ENCODE results near the gene UPB1. TPM values are rescaled to one million over a fixed set of nuclear protein-coding genes. Genes with fewer than 3 reads are reported as not detected.

The UPB1 gene
- total and polyA plus RNA-seq, 9 donors, result 0.29 to 1.0 (median 0.53) TPM

GRCh38 chr22:24555165-24556039 lies 60.3 kb downstream of the UPB1 start, which contains the start of gene SNRPD3:
Gene SNRPD3 (plus strand): TSS chr22:24555999. CDS start chr22:24557675, 1,676 bp downstream.
- H3K36me3 ChIP-seq (ENCODE audit: control insufficient read depth, insufficient read depth, low read length), result peaks cover 45% of the 10 kb centered on the region
- H3K27me3 ChIP-seq (ENCODE audit: control insufficient read depth, insufficient read depth, low read length), result no peaks in the 10 kb centered on the region
- peak within 1 kb of the TSS; percentile 98 for H3K4me3 ChIP-seq (ENCODE audit: low read length)
- H3K4me1 ChIP-seq (ENCODE audit: control insufficient read depth, insufficient read depth, low read length), result peaks cover 37% of the 10 kb centered on the region
- H3K9me3 ChIP-seq (replicated peaks; ENCODE audit: control insufficient read depth, low read depth, low read length), result no peaks in the 10 kb centered on the region
- H3K27ac ChIP-seq (ENCODE audit: low read length), result peak within 1 kb of the TSS; percentile 100
- peak; percentile 100 for DNase-seq
- 1% methylated on average over 44 of the region's 59 CpGs for WGBS (ENCODE audit: insufficient coverage)

- peaks cover 24% of the 10 kb centered on the region for H3K4me1 ChIP-seq (ENCODE audit: control insufficient read depth, insufficient read depth, low read length)
- H3K4me3 ChIP-seq (ENCODE audit: low read length), result no peak overlapping the region
- H3K9me3 ChIP-seq (replicated peaks; ENCODE audit: control insufficient read depth, low read depth, low read length), result no peaks in the 10 kb centered on the region
- peaks cover 43% of the 10 kb centered on the region for H3K36me3 ChIP-seq (ENCODE audit: control insufficient read depth, insufficient read depth, low read length)
- no peak for DNase-seq
- H3K27me3 ChIP-seq (ENCODE audit: control insufficient read depth, insufficient read depth, low read length), result no peaks in the 10 kb centered on the region
- WGBS (ENCODE audit: insufficient coverage), result 65% methylated on average over 4 of the region's 4 CpGs
- no peak overlapping the region for H3K27ac ChIP-seq (ENCODE audit: low read length)
These were observed 64.3 kb downstream of the UPB1 start for GRCh38 chr22:24559471-24559870.

- H3K27ac ChIP-seq (ENCODE audit: low read length), result no peak overlapping the region
- H3K4me3 ChIP-seq (ENCODE audit: low read length), result no peak overlapping the region
- 83% methylated on average over 1 of the region's 2 CpGs for WGBS (ENCODE audit: insufficient coverage)
- H3K36me3 ChIP-seq (ENCODE audit: control insufficient read depth, insufficient read depth, low read length), result peaks cover 53% of the 10 kb centered on the region
- H3K4me1 ChIP-seq (ENCODE audit: control insufficient read depth, insufficient read depth, low read length), result peaks cover 14% of the 10 kb centered on the region
- H3K9me3 ChIP-seq (replicated peaks; ENCODE audit: control insufficient read depth, low read depth, low read length), result no peaks in the 10 kb centered on the region
- DNase-seq, result no peak
- H3K27me3 ChIP-seq (ENCODE audit: control insufficient read depth, insufficient read depth, low read length), result no peaks in the 10 kb centered on the region
These were observed 68.1 kb downstream of the UPB1 start for GRCh38 chr22:24563246-24563645.

- WGBS (ENCODE audit: insufficient coverage), result 36% methylated on average over 2 of the region's 2 CpGs
- H3K4me1 ChIP-seq (ENCODE audit: control insufficient read depth, insufficient read depth, low read length), result peaks cover 8% of the 10 kb centered on the region
- H3K9me3 ChIP-seq (replicated peaks; ENCODE audit: control insufficient read depth, low read depth, low read length), result no peaks in the 10 kb centered on the region
- H3K27ac ChIP-seq (ENCODE audit: low read length), result no peak overlapping the region
- H3K27me3 ChIP-seq (ENCODE audit: control insufficient read depth, insufficient read depth, low read length), result no peaks in the 10 kb centered on the region
- no peak for DNase-seq
- H3K36me3 ChIP-seq (ENCODE audit: control insufficient read depth, insufficient read depth, low read length), result peaks cover 50% of the 10 kb centered on the region
- H3K4me3 ChIP-seq (ENCODE audit: low read length), result no peak overlapping the region
These were observed 69.4 kb downstream of the UPB1 start for GRCh38 chr22:24564376-24565058.

- Histone ChIP-seq H3K9me3 (replicated peaks; ENCODE audit: control insufficient read depth, low read depth, low read length) (no peaks in the 10 kb centered on the region), H3K27me3 (ENCODE audit: control insufficient read depth, insufficient read depth, low read length) (no peaks in the 10 kb centered on the region), H3K4me1 (ENCODE audit: control insufficient read depth, insufficient read depth, low read length) (peaks cover 6% of the 10 kb centered on the region), H3K36me3 (ENCODE audit: control insufficient read depth, insufficient read depth, low read length) (peaks cover 53% of the 10 kb centered on the region), H3K4me3 (ENCODE audit: low read length) (no peak overlapping the region), H3K27ac (ENCODE audit: low read length) (no peak overlapping the region)
- no peak for DNase-seq
- 100% methylated on average over 2 of the region's 2 CpGs for WGBS (ENCODE audit: insufficient coverage)
These were observed 69.9 kb downstream of the UPB1 start for GRCh38 chr22:24565077-24565476.

GRCh38 chr22:24566899-24567511 lies 71.9 kb downstream of the UPB1 start:
- Histone ChIP-seq H3K36me3 (ENCODE audit: control insufficient read depth, insufficient read depth, low read length) (peaks cover 57% of the 10 kb centered on the region), H3K9me3 (replicated peaks; ENCODE audit: control insufficient read depth, low read depth, low read length) (no peaks in the 10 kb centered on the region), H3K4me3 (ENCODE audit: low read length) (no peak overlapping the region), H3K4me1 (ENCODE audit: control insufficient read depth, insufficient read depth, low read length) (peaks cover 6% of the 10 kb centered on the region), H3K27ac (ENCODE audit: low read length) (no peak overlapping the region), H3K27me3 (ENCODE audit: control insufficient read depth, insufficient read depth, low read length) (no peaks in the 10 kb centered on the region)
- 51% methylated on average over 6 of the region's 8 CpGs for WGBS (ENCODE audit: insufficient coverage)
- DNase-seq, result no peak

- H3K27ac ChIP-seq (ENCODE audit: low read length), result no peak overlapping the region
These were observed 72.5 kb downstream of the UPB1 start for GRCh38 chr22:24567668-24568067.

GRCh38 chr22:24571266-24571665 lies 76.1 kb downstream of the UPB1 start:
- no peak overlapping the region for H3K4me3 ChIP-seq (ENCODE audit: low read length)
- no peaks in the 10 kb centered on the region for H3K4me1 ChIP-seq (ENCODE audit: control insufficient read depth, insufficient read depth, low read length)
- H3K27me3 ChIP-seq (ENCODE audit: control insufficient read depth, insufficient read depth, low read length), result no peaks in the 10 kb centered on the region
- no peak overlapping the region for H3K27ac ChIP-seq (ENCODE audit: low read length)
- WGBS (ENCODE audit: insufficient coverage), result 94% methylated on average over 7 of the region's 7 CpGs
- peaks cover 72% of the 10 kb centered on the region for H3K36me3 ChIP-seq (ENCODE audit: control insufficient read depth, insufficient read depth, low read length)
- no peaks in the 10 kb centered on the region for H3K9me3 ChIP-seq (replicated peaks; ENCODE audit: control insufficient read depth, low read depth, low read length)
- DNase-seq, result no peak

More at GRCh38 chr22:24567668-24568067, 72.5 kb downstream of the UPB1 start:
- DNase-seq, result no peak
- Histone ChIP-seq H3K9me3 (replicated peaks; ENCODE audit: control insufficient read depth, low read depth, low read length) (no peaks in the 10 kb centered on the region), H3K27me3 (ENCODE audit: control insufficient read depth, insufficient read depth, low read length) (no peaks in the 10 kb centered on the region), H3K4me3 (ENCODE audit: low read length) (no peak overlapping the region), H3K36me3 (ENCODE audit: control insufficient read depth, insufficient read depth, low read length) (peaks cover 64% of the 10 kb centered on the region), H3K4me1 (ENCODE audit: control insufficient read depth, insufficient read depth, low read length) (peaks cover 6% of the 10 kb centered on the region)
- WGBS (ENCODE audit: insufficient coverage), result 83% methylated on average over 6 of the region's 10 CpGs

GRCh38 chr22:24576778-24577177 lies 81.6 kb downstream of the UPB1 start:
- Histone ChIP-seq H3K27me3 (ENCODE audit: control insufficient read depth, insufficient read depth, low read length) (no peaks in the 10 kb centered on the region), H3K9me3 (replicated peaks; ENCODE audit: control insufficient read depth, low read depth, low read length) (no peaks in the 10 kb centered on the region), H3K27ac (ENCODE audit: low read length) (no peak overlapping the region), H3K36me3 (ENCODE audit: control insufficient read depth, insufficient read depth, low read length) (peaks cover 38% of the 10 kb centered on the region), H3K4me1 (ENCODE audit: control insufficient read depth, insufficient read depth, low read length) (no peaks in the 10 kb centered on the region), H3K4me3 (ENCODE audit: low read length) (no peak overlapping the region)
- no CpG with 5 or more reads among the region's 1 CpG for WGBS (ENCODE audit: insufficient coverage)
- no peak for DNase-seq

Data from muscle of leg (tissue), 11 donors.